GM21515 (cell line): ENCODE results near the gene RFC2.
"Not testable (repeated sequence)": the region's sequence is repeated elsewhere in the genome, so short reads cannot be mapped to it uniquely, and the experiment has no call there.

ENCODE experiments used
- ATAC-seq: cut with Tn5 transposase; IDR thresholded peaks from one replicate; pipeline ENCODE4 v1.9.1; 2021; ENCODE audit not compliant: unreplicated experiment

RFC2 gene

GRCh38 chr7:74252893-74253292, 1.3 kb downstream of the RFC2 start:
- ATAC-seq = no peak

- not testable (repeated sequence) for ATAC-seq
Measured at GRCh38 chr7:74249058-74249457, 5.1 kb downstream of the RFC2 start.

- no peak for ATAC-seq
Measured at GRCh38 chr7:74248156-74248555, 6.0 kb downstream of the RFC2 start.

- no peak for ATAC-seq
Measured at GRCh38 chr7:74246497-74246896, 7.7 kb downstream of the RFC2 start.

- ATAC-seq = no peak
Measured at GRCh38 chr7:74242122-74242443, 12.1 kb downstream of the RFC2 start.

GRCh38 chr7:74240482-74240881, 13.7 kb downstream of the RFC2 start:
- no peak for ATAC-seq

- ATAC-seq = no peak
Measured at GRCh38 chr7:74236284-74236683, 17.9 kb downstream of the RFC2 start.

GRCh38 chr7:74235518-74236268, 18.5 kb downstream of the RFC2 start:
- ATAC-seq = no peak

GRCh38 chr7:74233655-74234285, 20.4 kb downstream of the RFC2 start:
- ATAC-seq = no peak

- peak; percentile 53 for ATAC-seq
Measured at GRCh38 chr7:74231232-74231590, 23.0 kb downstream of the RFC2 start.

GRCh38 chr7:74230446-74231231, 23.6 kb downstream of the RFC2 start:
- ATAC-seq = peak; percentile 46

GRCh38 chr7:74228951-74229900, 25.0 kb downstream of the RFC2 start:
- no peak for ATAC-seq

GRCh38 chr7:74226633-74227032, 27.6 kb downstream of the RFC2 start:
- ATAC-seq = no peak

GRCh38 chr7:74225400-74225799, 28.8 kb downstream of the RFC2 start:
- ATAC-seq = no peak

GRCh38 chr7:74224907-74225306, 29.3 kb downstream of the RFC2 start:
- ATAC-seq = not testable (repeated sequence)

- ATAC-seq = no peak
Measured at GRCh38 chr7:74224511-74224832, 29.7 kb downstream of the RFC2 start.

- ATAC-seq = no peak
Measured at GRCh38 chr7:74223711-74224510, 30.3 kb downstream of the RFC2 start.

GRCh38 chr7:74222851-74223710, 31.1 kb downstream of the RFC2 start:
- no peak for ATAC-seq

GRCh38 chr7:74221713-74222112, 32.5 kb downstream of the RFC2 start:
- no peak for ATAC-seq
